Stimulated activated CD8-positive, alpha-beta memory T cell treated with anti-CD3 and anti-CD28 coated beads, Interleukin-7, amount 100 ng/mL, for 24 hours (primary cell): ENCODE measurements around the gene SLC41A1.
A peak's percentile ranks its signal among the peaks of the same experiment; 100 is the strongest.

Source experiments
- DNase-seq: peaks from one replicate; pipeline ENCODE4 v3.0.0-alpha.2; 2020; ENCODE audit warnings: low read depth

SLC41A1 gene

DNA sequence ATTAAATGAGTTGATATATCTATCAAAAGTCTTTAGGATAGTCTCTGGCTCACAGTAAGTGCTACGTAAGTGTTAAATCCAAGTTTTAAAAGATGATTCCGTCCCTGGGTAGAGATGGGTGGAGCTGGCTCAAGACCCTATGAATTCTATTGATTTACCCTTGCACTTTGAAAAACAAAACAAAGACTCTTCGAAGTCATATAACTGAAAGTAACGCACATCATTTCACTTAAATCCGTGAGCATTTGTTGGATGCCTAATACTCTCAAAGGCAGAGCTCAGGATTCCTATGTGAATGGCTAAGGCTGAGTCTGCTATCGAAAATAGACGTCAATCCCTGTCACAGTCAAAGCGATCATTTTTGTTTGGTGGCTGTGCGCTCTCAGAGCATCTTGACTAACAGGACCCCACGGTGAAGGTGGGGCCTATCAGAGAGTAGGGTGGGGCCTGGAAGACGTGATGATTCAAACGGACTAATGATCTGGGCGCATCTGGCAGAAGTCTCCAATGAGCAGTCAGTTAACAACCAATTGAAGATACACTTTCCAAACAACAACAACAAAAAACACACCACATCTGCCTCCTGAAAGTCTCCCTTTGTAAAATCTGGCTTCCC lies 61.9 kb downstream of the SLC41A1 start:
- DNase-seq, result no peak

DNA sequence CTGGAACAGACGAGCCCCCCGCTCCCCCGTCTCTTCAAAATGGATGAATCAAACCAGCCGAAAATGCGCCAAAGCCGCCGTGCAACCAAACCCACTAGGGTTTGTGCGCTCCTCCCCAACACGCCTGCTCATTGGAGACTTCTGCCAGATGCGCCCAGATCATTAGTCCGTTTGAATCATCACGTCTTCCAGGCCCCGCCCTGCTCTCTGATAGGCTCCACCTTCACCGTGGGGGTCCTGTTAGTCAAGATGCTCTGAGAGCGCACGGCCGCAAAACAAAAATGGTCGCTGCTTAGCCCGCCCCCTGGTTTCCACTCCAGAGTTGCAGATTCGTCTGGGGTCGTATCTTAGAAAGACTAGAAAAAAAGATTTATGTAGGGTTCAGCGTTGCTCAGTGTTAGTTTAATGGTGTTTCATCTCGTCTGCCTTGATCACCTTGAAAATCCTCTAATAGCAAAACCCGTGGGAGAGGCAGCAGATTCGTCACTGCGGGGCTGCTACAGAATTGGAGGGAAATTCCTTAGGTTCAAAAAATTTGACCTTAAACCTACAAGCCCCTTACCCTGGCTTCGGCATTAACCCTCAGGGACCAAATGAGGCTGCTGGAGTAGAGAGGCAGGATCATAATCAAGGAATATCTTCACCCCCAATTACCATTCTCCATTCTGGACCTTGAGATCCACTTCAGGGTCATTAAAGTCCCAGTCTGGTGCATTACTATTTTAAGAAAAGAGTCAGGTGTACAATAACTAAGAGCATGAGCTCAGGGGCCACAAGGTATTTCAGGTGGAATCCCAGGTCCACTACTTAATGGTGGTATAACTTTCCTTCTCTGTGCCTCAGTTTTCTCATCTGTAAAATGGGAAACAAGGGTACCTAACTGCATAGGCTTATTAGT lies 62.6 kb downstream of the SLC41A1 start, which contains the start of gene NUCKS1:
NUCKS1 (minus strand) TSS at position 45 of the 898 bp plus-strand sequence. CDS start 209 bp downstream, outside the sequence.
- DNase-seq, result peak; percentile 92

DNA sequence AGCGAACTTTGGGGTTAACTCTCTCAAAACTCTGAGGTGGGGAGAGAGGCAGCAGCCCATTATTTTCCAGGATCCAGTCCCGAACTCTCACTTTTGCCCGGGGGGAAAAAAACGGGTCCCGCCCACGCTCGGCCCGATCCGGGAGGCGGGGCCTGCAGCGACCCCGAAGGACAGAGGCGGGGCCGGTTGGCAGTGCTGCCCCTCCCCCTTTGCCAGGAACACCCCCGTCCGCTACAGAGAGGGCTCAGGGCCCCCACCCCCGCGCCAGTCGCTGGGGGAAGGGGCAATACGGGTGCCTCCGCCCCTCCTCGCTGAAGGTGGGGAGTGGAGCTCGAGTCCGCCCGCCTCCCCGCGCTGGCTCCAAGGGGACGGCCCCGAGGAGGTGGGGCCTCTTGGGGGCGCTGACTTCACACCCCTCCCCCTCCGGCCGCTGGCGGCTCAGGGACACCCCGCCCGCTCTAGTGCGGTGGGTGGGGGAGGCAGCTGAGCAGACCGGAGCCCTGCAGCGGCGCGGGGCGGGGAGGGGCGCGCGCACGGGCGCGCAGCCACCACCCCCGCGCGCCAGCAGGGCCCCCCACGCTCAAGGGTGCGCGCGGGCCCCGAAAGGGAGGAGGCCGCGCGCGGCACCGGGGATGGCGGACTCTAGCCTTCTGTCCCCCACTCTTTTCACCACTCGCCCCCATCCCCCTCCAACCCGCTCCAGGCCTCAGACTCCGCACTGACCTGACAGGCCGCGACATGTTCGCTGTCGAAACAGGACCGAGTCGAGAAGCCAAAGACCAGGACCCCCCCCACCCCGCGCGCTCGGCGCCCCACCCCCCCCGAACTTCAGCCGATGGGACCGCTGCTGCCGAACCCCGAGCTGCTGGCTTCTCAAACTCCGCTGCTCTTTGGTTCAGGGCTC lies 63.5 kb downstream of the SLC41A1 start:
- DNase-seq, result peak; percentile 88

DNA sequence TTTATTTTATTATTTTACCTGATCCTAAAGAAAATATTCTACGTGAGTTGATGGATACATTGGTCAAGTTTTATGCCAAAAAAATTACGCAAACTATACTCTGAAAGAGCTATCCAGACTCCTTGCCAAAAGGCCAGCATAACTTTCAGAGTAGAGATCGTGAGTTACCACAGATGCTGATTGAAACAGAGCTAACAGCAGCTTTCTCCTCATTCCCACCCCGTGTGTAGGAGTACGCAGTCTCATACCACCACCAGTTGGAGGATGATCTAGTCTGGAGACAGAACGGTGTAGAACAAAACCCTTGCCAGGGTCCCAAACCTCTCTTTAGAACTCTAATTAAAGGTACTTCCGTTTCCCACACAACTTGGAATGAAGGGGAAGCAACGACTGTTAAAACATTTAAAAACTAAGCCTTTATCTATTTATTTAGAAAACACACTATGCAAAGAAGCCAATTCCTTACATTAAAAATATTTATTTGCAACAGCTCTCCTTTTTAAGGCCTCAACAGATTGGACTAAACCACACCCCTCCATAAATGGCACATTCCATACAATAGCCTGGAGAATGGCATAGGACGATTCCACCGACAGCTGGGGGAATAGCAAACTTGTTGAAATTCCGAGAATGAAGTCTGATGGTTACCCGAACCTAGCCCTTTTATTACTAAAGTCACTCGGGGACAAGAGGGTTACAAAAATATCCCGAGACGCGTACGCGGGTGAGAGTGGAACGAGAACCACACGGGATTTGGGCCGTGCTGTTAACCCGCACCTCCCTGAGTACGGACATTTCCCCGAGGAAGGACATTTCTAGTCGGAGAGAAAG lies 64.4 kb downstream of the SLC41A1 start:
- DNase-seq, result no peak

DNA sequence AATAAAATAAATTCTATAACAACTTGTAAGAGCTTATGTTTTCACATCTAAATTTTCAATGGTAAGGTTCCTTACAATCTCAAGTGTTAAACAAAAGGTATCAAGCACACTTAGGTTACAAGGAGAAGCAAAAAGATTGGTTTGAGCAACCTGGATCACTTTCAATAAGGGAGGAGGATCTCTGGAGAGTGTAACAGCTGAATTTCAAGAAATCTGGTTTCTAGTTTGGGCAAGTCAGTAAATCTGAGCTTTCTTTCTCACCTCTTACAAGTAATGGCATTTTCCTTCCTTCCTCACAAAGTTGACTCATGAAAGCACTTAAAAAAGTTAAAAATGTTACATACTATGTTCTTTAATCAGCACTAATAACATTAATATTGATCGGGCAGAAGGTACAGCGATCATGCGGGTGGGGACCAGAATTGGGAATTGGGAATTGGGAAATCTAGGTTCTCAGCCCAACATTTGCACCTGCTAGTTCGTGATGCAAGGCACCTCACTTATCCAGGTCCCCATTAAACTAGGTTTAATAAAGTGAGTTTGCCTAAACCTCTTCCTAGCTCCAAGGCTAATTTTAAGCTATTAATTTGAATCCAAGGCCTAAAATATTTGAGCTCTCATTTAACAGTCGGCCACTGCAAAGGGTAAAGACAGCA lies 66.1 kb downstream of the SLC41A1 start:
- no peak for DNase-seq

DNA sequence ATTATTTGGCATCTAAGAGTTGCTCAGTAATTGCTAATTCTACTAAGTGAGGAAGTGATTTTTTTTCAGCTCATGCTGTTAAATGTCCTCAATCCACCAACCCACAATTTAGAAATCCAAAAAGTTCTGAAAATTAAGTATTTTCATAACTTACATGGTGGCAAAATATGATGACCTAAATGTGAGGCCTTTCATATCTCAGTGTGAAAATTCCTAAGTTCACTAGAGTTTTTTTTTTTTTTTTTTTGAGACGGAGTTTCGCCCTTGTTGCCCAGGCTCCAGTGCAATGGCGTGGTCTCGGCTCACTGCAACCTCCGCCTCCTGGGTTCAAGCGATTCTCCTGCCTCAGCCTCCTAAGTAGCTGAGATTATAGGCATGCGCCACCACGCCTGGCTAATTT lies 68.6 kb downstream of the SLC41A1 start:
- DNase-seq, result no peak

DNA sequence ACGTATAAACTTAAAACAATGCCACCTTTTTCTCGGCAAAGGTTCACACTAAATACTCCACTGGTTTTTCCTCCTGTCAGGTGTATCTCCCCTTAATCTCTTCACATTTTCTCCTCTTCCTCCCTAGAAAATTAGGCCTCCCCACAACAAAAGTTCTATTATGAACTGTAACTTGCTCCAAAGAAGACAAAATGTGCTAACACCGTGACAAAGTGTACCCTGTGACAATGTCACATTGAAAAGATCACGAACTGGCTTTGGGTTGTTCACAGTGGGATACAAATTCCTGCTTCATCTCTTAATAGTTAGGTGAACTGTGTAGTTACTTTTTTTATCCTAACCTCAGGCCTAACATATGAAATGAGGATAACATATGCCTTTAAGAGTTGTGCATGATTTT lies 69.0 kb downstream of the SLC41A1 start:
- DNase-seq, result no peak

DNA sequence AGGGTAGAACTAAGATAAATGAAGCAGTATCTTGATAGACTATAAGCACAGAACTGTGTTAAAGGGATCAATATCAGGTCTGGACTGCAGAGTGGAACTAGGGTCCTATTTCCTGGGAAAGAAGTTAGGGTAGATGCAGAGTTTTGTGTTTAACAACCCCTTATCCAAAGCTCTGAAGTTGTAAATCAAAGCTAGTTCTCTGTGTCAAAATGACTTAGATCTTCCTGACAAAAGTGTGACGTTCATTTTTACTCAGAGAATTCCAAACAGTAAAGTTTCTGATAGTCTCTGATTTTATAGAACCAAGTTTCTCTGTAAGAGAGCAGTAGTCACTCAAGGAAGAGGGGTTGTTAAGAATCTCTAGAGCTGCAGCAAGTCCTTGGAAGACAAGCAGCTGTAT lies 71.3 kb downstream of the SLC41A1 start:
- DNase-seq, result no peak

DNA sequence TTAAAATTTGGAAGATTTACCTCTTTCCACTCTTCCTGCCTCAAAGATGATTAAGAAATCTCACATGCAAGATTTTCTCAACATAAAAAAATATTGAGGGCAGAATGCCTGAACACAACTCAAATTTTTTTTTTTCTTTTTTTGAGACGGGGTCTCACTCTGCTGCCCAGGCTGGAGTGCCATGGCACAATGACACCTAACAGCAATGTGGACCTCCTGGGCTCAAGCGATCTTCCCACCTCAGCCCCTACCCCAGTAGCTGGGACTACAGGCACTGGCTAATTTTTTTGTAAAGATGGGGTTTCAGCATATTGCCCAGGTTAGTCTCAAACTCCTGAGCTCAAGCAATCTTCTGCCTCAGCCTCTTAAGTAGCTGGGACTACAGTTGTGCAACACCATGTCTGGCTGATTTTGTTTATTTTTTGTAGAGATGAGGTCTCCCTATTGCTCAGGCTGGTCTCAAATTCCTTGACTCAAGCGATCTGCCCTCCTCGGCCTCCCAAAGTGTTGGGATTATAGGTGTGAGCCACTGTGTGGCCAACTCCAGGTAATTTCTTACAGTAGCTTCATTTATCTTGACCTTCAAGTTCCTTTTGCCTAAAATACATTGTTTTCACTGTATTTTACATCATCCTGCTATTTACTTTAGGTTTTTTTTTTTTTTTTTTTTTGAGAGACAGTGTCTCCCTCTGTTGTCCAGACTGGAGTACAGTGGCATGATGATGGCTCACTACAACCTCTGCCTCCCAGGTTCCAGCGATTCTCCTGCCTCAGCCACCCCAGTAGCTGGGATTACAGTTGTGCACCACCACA lies 73.4 kb downstream of the SLC41A1 start:
- no peak for DNase-seq
